Measurements from ENCODE around the gene OVOL3.

OVOL3 gene

GRCh38 chr19:36090910-36091695 is 19.8 kb upstream of the OVOL3 start:
- no peak for TF ChIP-seq CTCF (IDR thresholded peaks at IDR 0.05; ENCODE audit: low read depth, low read length)

GRCh38 chr19:36092566-36092965 is 18.4 kb upstream of the OVOL3 start:
- no peak for TF ChIP-seq CTCF (IDR thresholded peaks at IDR 0.05; ENCODE audit: low read depth, low read length)
- no peak for DNase-seq (ENCODE audit: extremely low read depth, low read depth)

More at GRCh38 chr19:36090910-36091695, 19.8 kb upstream of the OVOL3 start:
- no peak for DNase-seq (ENCODE audit: extremely low read depth, low read depth)

- TF ChIP-seq CTCF (IDR thresholded peaks at IDR 0.05; ENCODE audit: low read depth, low read length) = no peak
- DNase-seq (ENCODE audit: extremely low read depth, low read depth) = no peak
Observed at GRCh38 chr19:36093146-36093662, 17.7 kb upstream of the OVOL3 start.

GRCh38 chr19:36093687-36094086 is 17.3 kb upstream of the OVOL3 start:
- TF ChIP-seq CTCF (IDR thresholded peaks at IDR 0.05; ENCODE audit: low read depth, low read length) = no peak
- DNase-seq (ENCODE audit: extremely low read depth, low read depth) = no peak

- no peak for TF ChIP-seq CTCF (IDR thresholded peaks at IDR 0.05; ENCODE audit: low read depth, low read length)
- DNase-seq (ENCODE audit: extremely low read depth, low read depth) = no peak
Observed at GRCh38 chr19:36097036-36097435, 13.9 kb upstream of the OVOL3 start.

- no peak for TF ChIP-seq CTCF (IDR thresholded peaks at IDR 0.05; ENCODE audit: low read depth, low read length)
Observed at GRCh38 chr19:36099166-36099785, 11.7 kb upstream of the OVOL3 start.

GRCh38 chr19:36100476-36100875 is 10.5 kb upstream of the OVOL3 start:
- no peak for DNase-seq (ENCODE audit: extremely low read depth, low read depth)
- no peak for TF ChIP-seq CTCF (IDR thresholded peaks at IDR 0.05; ENCODE audit: low read depth, low read length)

More at GRCh38 chr19:36099166-36099785, 11.7 kb upstream of the OVOL3 start:
- DNase-seq (ENCODE audit: extremely low read depth, low read depth) = no peak

Data from AG09319 (cell line).